ENCODE data around the gene DNAJB4. TPM values are rescaled to one million over a fixed set of nuclear protein-coding genes. Genes with fewer than 3 reads are reported as not detected.

The DNAJB4 gene
- total and polyA plus RNA-seq, 2 donors (not counting 3 experiments of a cell fraction or from before 2014, with no cell fraction given), result 30.4 to 136 TPM

DNA sequence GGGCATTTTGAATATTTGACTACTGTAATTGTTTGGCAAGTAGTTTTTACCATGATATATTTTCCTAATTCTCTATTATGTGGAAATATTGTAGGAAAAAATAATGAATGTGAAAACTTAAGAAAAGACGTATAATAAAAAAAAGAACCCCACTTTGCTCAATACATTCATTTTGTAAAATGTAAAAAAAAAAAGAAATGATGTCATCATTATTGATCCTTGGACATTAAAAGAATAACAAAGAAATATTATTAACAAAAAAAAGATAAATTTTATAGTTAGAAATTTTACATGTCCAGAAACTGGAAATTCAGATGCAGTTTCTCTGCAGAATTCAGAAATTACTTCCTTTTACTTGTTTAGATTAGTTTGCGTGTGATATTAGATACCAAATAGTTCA, 46.3 kb downstream of the DNAJB4 start:
- Histone ChIP-seq H3K4me3 (replicated peaks in 1 of 3; ENCODE audit: insufficient read depth in 1 of 3, low read depth in 1 of 3, low read length in 3 of 3) (no peak overlapping the region), H3K4me1 (ENCODE audit: control insufficient read depth, extremely low read depth, insufficient read depth, low read length) (peaks cover 44% of the 10 kb centered on the region), H3K27me3 (ENCODE audit: control insufficient read depth in 2 of 2, insufficient read depth in 2 of 2, low read length in 2 of 2) (no peaks in the 10 kb centered on the region), H3K79me2 (ENCODE audit: control insufficient read depth, insufficient read depth, low read length) (no peaks in the 10 kb centered on the region), H3K9me1 (replicated peaks; ENCODE audit: control insufficient read depth, extremely low read depth, insufficient read depth, low read length) (no peaks in the 10 kb centered on the region), H3K9me3 (replicated peaks; ENCODE audit: control insufficient read depth, insufficient read depth, low read length) (no peaks in the 10 kb centered on the region), H2AFZ (ENCODE audit: low read depth, low read length) (no peak overlapping the region), H3K4me2 (ENCODE audit: insufficient read depth, low read length) (no peak overlapping the region), H4K20me1 (replicated peaks; ENCODE audit: control insufficient read depth, extremely low read depth, insufficient read depth, low read length) (no peaks in the 10 kb centered on the region), H3K27ac (ENCODE audit: insufficient read depth, low read depth, low read length) (no peak overlapping the region), H3K9ac (replicated peaks; ENCODE audit: extremely low read depth, insufficient read depth, low read length) (no peak overlapping the region), H3K36me3 (ENCODE audit: control insufficient read depth in 2 of 2, extremely low read depth in 1 of 2, insufficient read depth in 2 of 2, low read length in 2 of 2) (no peaks in the 10 kb centered on the region)
- ChIA-PET POLR2A (no interaction called here), CTCF (no interaction called here)
- dilution Hi-C loops (cut with MboI; ENCODE audit: extremely low pct_ligation_motif_present, low sequenced_read_pairs) (no loop called here), intact Hi-C loops (cut with micrococcal nuclease) (no loop called here)
- DNase-seq (ENCODE audit: low read depth, low spot score) (no peak), FAIRE-seq (no peak)
- TF ChIP-seq JUN (IDR thresholded peaks at IDR 0.05; ENCODE audit: borderline replicate concordance, insufficient read depth, insufficient read length, low read depth), result peak; percentile 6
- no peak for TF ChIP-seq POLR2AphosphoS5 (IDR thresholded peaks at IDR 0.05; ENCODE audit: insufficient read depth, low read depth, low read length)
- no TSS peak for BruUV-seq (replicated peaks)

DNA sequence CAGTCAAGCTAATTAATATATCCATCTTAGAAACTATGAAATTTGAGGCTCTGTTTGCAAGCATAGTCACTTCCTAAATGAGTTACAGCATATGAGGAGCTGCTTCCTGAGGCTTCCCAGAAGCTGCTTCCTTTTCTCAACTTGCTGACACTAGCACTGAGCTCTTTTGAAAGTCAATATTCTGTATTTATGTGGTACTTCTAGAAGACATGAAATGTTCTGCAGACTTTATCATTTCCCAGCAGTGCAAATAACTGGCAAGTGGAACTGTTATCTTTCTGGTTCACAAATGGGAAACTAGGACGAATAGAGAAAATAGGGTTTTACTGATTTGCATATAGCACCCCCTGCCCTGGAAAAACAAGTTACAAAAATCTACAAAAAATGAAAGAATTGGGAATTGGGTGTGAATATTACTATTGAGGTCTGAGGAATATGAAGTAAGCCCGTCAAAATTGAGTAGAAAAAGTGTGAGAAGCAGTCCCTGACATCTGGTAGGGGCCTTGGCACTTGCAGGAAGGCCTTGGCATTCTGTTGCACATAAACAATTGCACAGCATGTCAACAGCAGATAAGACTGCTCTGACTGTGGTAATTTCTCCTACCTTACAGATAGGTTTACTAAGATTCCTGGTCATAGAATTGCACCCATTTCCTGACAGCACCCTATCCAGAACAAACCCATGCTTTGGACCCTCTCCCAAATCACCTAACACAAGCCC, 48.1 kb downstream of the DNAJB4 start:
- H3K4me3 ChIP-seq (replicated peaks in 1 of 3; ENCODE audit: insufficient read depth in 1 of 3, low read depth in 1 of 3, low read length in 3 of 3), result no peak overlapping the region
- POLR2A ChIA-PET, result interaction anchor here (1.0 kb wide), 1 partner anchor 48 kb away, joined by 6 read pairs; the partner anchor contains the start of gene DNAJB4
- TF ChIP-seq GATA2 (IDR thresholded peaks at IDR 0.05; ENCODE audit: insufficient read depth, insufficient read length, low read depth, low read length), result no peak
- peak; percentile 12 for TF ChIP-seq JUN (IDR thresholded peaks at IDR 0.05; ENCODE audit: borderline replicate concordance, insufficient read depth, insufficient read length, low read depth)
- no peaks in the 10 kb centered on the region for H3K27me3 ChIP-seq (ENCODE audit: control insufficient read depth in 2 of 2, insufficient read depth in 2 of 2, low read length in 2 of 2)
- H3K27ac ChIP-seq (ENCODE audit: insufficient read depth, low read depth, low read length), result peak overlapping the region; percentile 4
- H3K36me3 ChIP-seq (ENCODE audit: control insufficient read depth in 2 of 2, extremely low read depth in 1 of 2, insufficient read depth in 2 of 2, low read length in 2 of 2), result no peaks in the 10 kb centered on the region
- H3K9ac ChIP-seq (replicated peaks; ENCODE audit: extremely low read depth, insufficient read depth, low read length), result no peak overlapping the region
- no peaks in the 10 kb centered on the region for H4K20me1 ChIP-seq (replicated peaks; ENCODE audit: control insufficient read depth, extremely low read depth, insufficient read depth, low read length)
- no peaks in the 10 kb centered on the region for H3K79me2 ChIP-seq (ENCODE audit: control insufficient read depth, insufficient read depth, low read length)
- peak overlapping the region; percentile 71 for H2AFZ ChIP-seq (ENCODE audit: low read depth, low read length)
- no TSS peak for BruUV-seq (replicated peaks)
- DNase-seq (ENCODE audit: low read depth, low spot score) (peak; percentile 65), FAIRE-seq (peak; percentile 82)
- CTCF ChIA-PET, result interaction anchor here (0.8 to 1.9 kb wide), 17 partner anchors 12 to 74 kb away, joined by 3 to 23 read pairs (median 4); partner anchors contain the start of gene FUBP1
- intact Hi-C loops (cut with micrococcal nuclease) (no loop called here), dilution Hi-C loops (cut with MboI; ENCODE audit: extremely low pct_ligation_motif_present, low sequenced_read_pairs) (no loop called here)
- peaks cover 29% of the 10 kb centered on the region for H3K4me1 ChIP-seq (ENCODE audit: control insufficient read depth, extremely low read depth, insufficient read depth, low read length)
- H3K4me2 ChIP-seq (ENCODE audit: insufficient read depth, low read length), result peak overlapping the region; percentile 72
- no peaks in the 10 kb centered on the region for H3K9me1 ChIP-seq (replicated peaks; ENCODE audit: control insufficient read depth, extremely low read depth, insufficient read depth, low read length)
- no peaks in the 10 kb centered on the region for H3K9me3 ChIP-seq (replicated peaks; ENCODE audit: control insufficient read depth, insufficient read depth, low read length)
